ENCODE measurements around the gene CCDC122. TPM values are rescaled to one million over a fixed set of nuclear protein-coding genes. Genes with fewer than 3 reads are reported as not detected.

The CCDC122 gene
- total RNA-seq, 4 donors from 2014 or later = 0.60 to 9.5 (median 5.6) TPM; not detected in 1

DNA sequence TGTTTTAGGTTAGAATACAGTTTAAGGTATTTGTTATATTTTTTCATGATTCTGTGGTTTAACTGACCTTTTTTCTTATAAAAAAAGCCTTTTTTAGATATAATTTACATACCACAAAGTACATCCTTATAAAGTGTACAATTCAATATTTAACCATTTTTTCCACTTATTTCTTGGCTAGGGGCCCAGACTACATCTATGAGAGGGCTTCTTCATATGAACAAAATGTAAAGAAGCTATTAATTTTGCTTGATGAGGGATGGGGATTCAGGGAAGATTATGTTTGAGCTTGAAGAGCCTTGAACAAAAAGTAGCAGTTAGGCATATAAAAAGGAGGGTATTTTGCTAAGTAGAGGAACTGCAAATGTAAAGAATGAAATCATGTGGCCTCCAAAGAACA is 2.2 kb downstream of the CCDC122 start:
- intact Hi-C loops (cut with DNase I; ENCODE audit: low total_unique reads) = no loop called here

DNA sequence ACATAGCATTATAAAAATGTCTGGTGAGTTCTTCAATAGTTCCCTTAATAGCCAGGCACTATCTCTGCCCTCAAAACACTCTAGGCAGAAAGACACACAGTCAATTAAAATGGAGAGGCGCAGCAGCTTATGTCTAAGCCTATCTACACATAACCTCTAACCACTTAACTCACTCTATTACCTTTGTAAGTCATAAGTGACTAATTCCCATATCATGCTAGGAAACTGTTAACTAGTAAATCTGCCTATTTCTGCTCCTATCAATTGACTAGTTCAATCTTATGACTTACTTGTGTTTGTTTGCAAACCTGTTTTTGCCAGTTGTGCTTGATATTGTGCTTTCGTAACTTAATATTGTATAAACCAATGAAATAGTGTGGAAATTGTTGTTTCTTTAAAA is 3.2 kb downstream of the CCDC122 start:
- no peak for DNase-seq
- intact Hi-C loops (cut with DNase I; ENCODE audit: low total_unique reads) (no loop called here), in situ Hi-C loops (cut with MboI; ENCODE audit: low pct_ligation_motif_present in 1 of 4, low pct_unique_long_range_greater_than_20kb in 1 of 4, low sequenced_read_pairs in 3 of 4) (loop anchor here in 1 of 4 donors (10.0 kb wide), 1 partner anchor 902 kb away; no protein-coding TSS in a partner anchor)
- 97 to 100% methylated on average over 1 to 2 of the region's 2 CpGs for WGBS, 2 donors (ENCODE audit: low coverage in 1 of 2)
- Histone ChIP-seq H3K4me3 (no peak overlapping the region), H3K27me3 (no peaks in the 10 kb centered on the region), H3K9me3 (no peaks in the 10 kb centered on the region), H3K4me1 (peaks cover 3 to 28% (median 17%) of the 10 kb centered on the region in 4 donors), H3K36me3 (no peaks in the 10 kb centered on the region), H3K27ac (no peak overlapping the region)
- TF ChIP-seq, protein P1, sequence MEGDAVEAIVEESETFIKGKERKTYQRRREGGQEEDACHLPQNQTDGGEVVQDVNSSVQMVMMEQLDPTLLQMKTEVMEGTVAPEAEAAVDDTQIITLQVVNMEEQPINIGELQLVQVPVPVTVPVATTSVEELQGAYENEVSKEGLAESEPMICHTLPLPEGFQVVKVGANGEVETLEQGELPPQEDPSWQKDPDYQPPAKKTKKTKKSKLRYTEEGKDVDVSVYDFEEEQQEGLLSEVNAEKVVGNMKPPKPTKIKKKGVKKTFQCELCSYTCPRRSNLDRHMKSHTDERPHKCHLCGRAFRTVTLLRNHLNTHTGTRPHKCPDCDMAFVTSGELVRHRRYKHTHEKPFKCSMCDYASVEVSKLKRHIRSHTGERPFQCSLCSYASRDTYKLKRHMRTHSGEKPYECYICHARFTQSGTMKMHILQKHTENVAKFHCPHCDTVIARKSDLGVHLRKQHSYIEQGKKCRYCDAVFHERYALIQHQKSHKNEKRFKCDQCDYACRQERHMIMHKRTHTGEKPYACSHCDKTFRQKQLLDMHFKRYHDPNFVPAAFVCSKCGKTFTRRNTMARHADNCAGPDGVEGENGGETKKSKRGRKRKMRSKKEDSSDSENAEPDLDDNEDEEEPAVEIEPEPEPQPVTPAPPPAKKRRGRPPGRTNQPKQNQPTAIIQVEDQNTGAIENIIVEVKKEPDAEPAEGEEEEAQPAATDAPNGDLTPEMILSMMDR (IDR thresholded peaks at IDR 0.05) = no peak
- no peak for TF ChIP-seq EP300 (IDR thresholded peaks at IDR 0.05; ENCODE audit: low read depth)
- no peak for TF ChIP-seq POLR2AphosphoS5 (IDR thresholded peaks at IDR 0.05)
- TF ChIP-seq POLR2A (IDR thresholded peaks at IDR 0.05) = no peak

More for the DNA sequence above, 2.2 kb downstream of the CCDC122 start:
- Histone ChIP-seq H3K27ac (no peak overlapping the region), H3K36me3 (no peaks in the 10 kb centered on the region), H3K4me1 (peaks cover 3 to 28% (median 17%) of the 10 kb centered on the region in 4 donors), H3K9me3 (no peaks in the 10 kb centered on the region), H3K4me3 (no peak overlapping the region), H3K27me3 (no peaks in the 10 kb centered on the region)
- in situ Hi-C loops (cut with MboI; ENCODE audit: low pct_ligation_motif_present in 1 of 4, low pct_unique_long_range_greater_than_20kb in 1 of 4, low sequenced_read_pairs in 3 of 4) = loop anchor here in 1 of 4 donors (10.0 kb wide), 1 partner anchor 903 kb away; no protein-coding TSS in a partner anchor
- DNase-seq = no peak
- TF ChIP-seq POLR2A (IDR thresholded peaks at IDR 0.05) (no peak), POLR2AphosphoS5 (IDR thresholded peaks at IDR 0.05) (no peak), EP300 (IDR thresholded peaks at IDR 0.05; ENCODE audit: low read depth) (no peak)
- TF ChIP-seq, protein P1 (IDR thresholded peaks at IDR 0.05) = no peak

DNA sequence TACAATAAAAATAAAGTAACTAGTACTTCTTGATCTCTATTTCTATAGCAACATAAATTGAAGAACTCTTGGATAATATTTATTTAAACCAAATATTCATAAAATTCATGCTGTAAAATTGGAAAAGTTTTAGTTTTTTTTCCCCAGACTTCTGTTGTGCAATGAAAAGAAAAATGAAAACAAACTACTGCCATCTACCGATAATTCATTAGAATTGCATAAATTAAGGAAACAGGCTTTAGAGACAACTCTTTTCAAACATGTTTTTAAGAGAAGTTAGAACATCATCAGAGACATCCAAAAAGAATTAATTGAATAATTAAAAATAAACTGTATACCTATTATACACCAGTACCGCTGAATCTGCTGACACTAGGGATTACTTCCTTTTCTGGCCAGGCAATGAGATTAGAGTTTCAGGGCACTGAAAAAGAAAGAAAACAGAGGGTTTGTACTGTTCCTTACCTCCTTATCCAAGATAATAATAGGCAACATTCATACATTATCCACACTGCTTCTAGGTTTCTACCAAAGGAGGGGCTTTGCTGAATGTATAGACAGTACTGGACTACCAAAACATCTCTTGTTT is 4.9 kb downstream of the CCDC122 start:
- no peaks in the 10 kb centered on the region for H3K9me3 ChIP-seq
- intact Hi-C loops (cut with DNase I; ENCODE audit: low total_unique reads) = no loop called here
- TF ChIP-seq POLR2AphosphoS5 (IDR thresholded peaks at IDR 0.05) (no peak), EP300 (IDR thresholded peaks at IDR 0.05; ENCODE audit: low read depth) (no peak), POLR2A (IDR thresholded peaks at IDR 0.05) (no peak)
- TF ChIP-seq, protein P1 (IDR thresholded peaks at IDR 0.05) = peak; percentile 45 to 67 (median 62)
- DNase-seq = no peak
- H3K36me3 ChIP-seq = no peaks in the 10 kb centered on the region
- in situ Hi-C loops (cut with MboI; ENCODE audit: low pct_ligation_motif_present in 1 of 4, low pct_unique_long_range_greater_than_20kb in 1 of 4, low sequenced_read_pairs in 3 of 4) = loop anchor here in 1 of 4 donors (10.0 kb wide), 1 partner anchor 900 kb away; no protein-coding TSS in a partner anchor
- H3K27me3 ChIP-seq = no peaks in the 10 kb centered on the region
- H3K4me3 ChIP-seq = no peak overlapping the region
- 12 to 22% methylated on average over 2 of the region's 2 CpGs for WGBS, 2 donors (ENCODE audit: low coverage in 1 of 2)
- H3K27ac ChIP-seq = no peak overlapping the region
- H3K4me1 ChIP-seq = peaks cover 3 to 16% (median 8%) of the 10 kb centered on the region in 4 donors

DNA sequence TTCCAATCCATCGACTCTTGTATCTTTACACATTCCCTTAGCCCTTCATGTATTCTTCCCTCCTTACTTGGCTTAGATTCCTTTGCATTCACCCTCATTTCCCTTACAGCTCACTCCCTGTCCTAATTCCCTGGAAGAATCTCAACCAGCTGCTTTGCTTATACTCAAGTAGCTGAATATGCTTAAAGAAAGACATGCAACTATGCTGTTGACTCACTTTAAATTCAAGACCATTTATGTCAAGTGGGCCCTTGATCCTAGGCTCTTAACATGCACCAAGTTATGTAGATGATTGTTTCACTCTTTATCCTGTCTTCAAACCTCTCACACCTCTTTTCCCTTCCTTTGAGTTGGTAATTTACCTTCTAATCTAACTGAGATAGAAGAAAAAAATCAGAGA is 7.4 kb downstream of the CCDC122 start:
- Histone ChIP-seq H3K4me3 (no peak overlapping the region), H3K27ac (no peak overlapping the region), H3K9me3 (no peaks in the 10 kb centered on the region), H3K36me3 (no peaks in the 10 kb centered on the region), H3K27me3 (no peaks in the 10 kb centered on the region), H3K4me1 (peaks cover 0 to 6% (median 0%) of the 10 kb centered on the region in 4 donors)
- 93% methylated on average over 1 of the region's 1 CpG; no CpG with 5 or more reads in 1 of the 2 donors for WGBS, 2 donors (ENCODE audit: low coverage in 1 of 2)
- in situ Hi-C loops (cut with MboI; ENCODE audit: low pct_ligation_motif_present in 1 of 4, low pct_unique_long_range_greater_than_20kb in 1 of 4, low sequenced_read_pairs in 3 of 4) = loop anchor here in 1 of 4 donors (10.0 kb wide), 1 partner anchor 897 kb away; no protein-coding TSS in a partner anchor
- TF ChIP-seq, protein P1 (IDR thresholded peaks at IDR 0.05) = no peak
- TF ChIP-seq EP300 (IDR thresholded peaks at IDR 0.05; ENCODE audit: low read depth) (no peak), POLR2AphosphoS5 (IDR thresholded peaks at IDR 0.05) (no peak), POLR2A (IDR thresholded peaks at IDR 0.05) (no peak)
- DNase-seq = no peak
- intact Hi-C loops (cut with DNase I; ENCODE audit: low total_unique reads) = no loop called here
